ENCODE data around the gene NXT2.
"Not testable (repeated sequence)": the region's sequence is repeated elsewhere in the genome, so short reads cannot be mapped to it uniquely, and the experiment has no call there.

The NXT2 gene

GRCh38 chrX:109536439-109537323 lies at the start of gene NXT2:
TSS of gene NXT2 (plus strand) at chrX:109536844. CDS start at chrX:109537007, 163 bp downstream.
- peak; percentile 91 for DNase-seq (ENCODE audit: low read depth)

GRCh38 chrX:109487640-109488039 lies 49.0 kb upstream of the NXT2 start:
- no peak for DNase-seq (ENCODE audit: low read depth)

- no peak for DNase-seq (ENCODE audit: low read depth)
These were observed 47.5 kb upstream of the NXT2 start for GRCh38 chrX:109489174-109489573.

GRCh38 chrX:109498434-109498833 lies 38.2 kb upstream of the NXT2 start:
- DNase-seq (ENCODE audit: low read depth): no peak

GRCh38 chrX:109501176-109501575 lies 35.5 kb upstream of the NXT2 start:
- DNase-seq (ENCODE audit: low read depth): no peak

GRCh38 chrX:109508915-109509314 lies 27.7 kb upstream of the NXT2 start:
- DNase-seq (ENCODE audit: low read depth): no peak

- no peak for DNase-seq (ENCODE audit: low read depth)
These were observed 25.5 kb upstream of the NXT2 start for GRCh38 chrX:109511113-109511512.

GRCh38 chrX:109519001-109519400 lies 17.6 kb upstream of the NXT2 start:
- DNase-seq (ENCODE audit: low read depth): no peak

- no peak for DNase-seq (ENCODE audit: low read depth)
These were observed 3.6 kb upstream of the NXT2 start for GRCh38 chrX:109533005-109533404.

GRCh38 chrX:109533631-109534030 lies 3.0 kb upstream of the NXT2 start:
- DNase-seq (ENCODE audit: low read depth): peak; percentile 51

GRCh38 chrX:109534933-109535332 lies 1.7 kb upstream of the NXT2 start:
- no peak for DNase-seq (ENCODE audit: low read depth)

- no peak for DNase-seq (ENCODE audit: low read depth)
These were observed 1.1 kb upstream of the NXT2 start for GRCh38 chrX:109535578-109535977.

- peak; percentile 84 for DNase-seq (ENCODE audit: low read depth)
These were observed 651 bp downstream of the NXT2 start for GRCh38 chrX:109537324-109537665.

- DNase-seq (ENCODE audit: low read depth): not testable (repeated sequence)
These were observed 2.4 kb downstream of the NXT2 start for GRCh38 chrX:109539007-109539406.

- DNase-seq (ENCODE audit: low read depth): no peak
These were observed 17.2 kb downstream of the NXT2 start for GRCh38 chrX:109553862-109554261.

- DNase-seq (ENCODE audit: low read depth): not testable (repeated sequence)
These were observed 39.4 kb downstream of the NXT2 start for GRCh38 chrX:109576083-109576482.

- DNase-seq (ENCODE audit: low read depth): no peak
These were observed 40.4 kb downstream of the NXT2 start for GRCh38 chrX:109577055-109577454.

GRCh38 chrX:109578916-109579315 lies 42.3 kb downstream of the NXT2 start:
- no peak for DNase-seq (ENCODE audit: low read depth)

- DNase-seq (ENCODE audit: low read depth): no peak
These were observed 48.8 kb downstream of the NXT2 start for GRCh38 chrX:109585488-109585887.

GRCh38 chrX:109590176-109590575 lies 53.5 kb downstream of the NXT2 start:
- no peak for DNase-seq (ENCODE audit: low read depth)
